B cell (primary cell): ENCODE data around the gene RABEP1.

ENCODE experiments used
- EZH2 ChIP-seq: IDR thresholded peaks from 2 replicates; pipeline ENCODE4 v1.6.1; 2012; ENCODE audit warnings: borderline replicate concordance, low read depth, mild to moderate bottlenecking, moderate library complexity, low read length; ENCODE audit not compliant: insufficient read depth, poor library complexity, severe bottlenecking
- TF ChIP-seq, protein P1 (sequence below): fragments of 200-600 bp; IDR thresholded peaks from one replicate; pipeline ENCODE4 v1.8.0; 2022; ENCODE audit warnings: antibody characterized with exemption, mild to moderate bottlenecking

GRCh38 chr17:5257124-5257523 is 25.0 kb upstream of the RABEP1 start:
- TF ChIP-seq, protein P1, sequence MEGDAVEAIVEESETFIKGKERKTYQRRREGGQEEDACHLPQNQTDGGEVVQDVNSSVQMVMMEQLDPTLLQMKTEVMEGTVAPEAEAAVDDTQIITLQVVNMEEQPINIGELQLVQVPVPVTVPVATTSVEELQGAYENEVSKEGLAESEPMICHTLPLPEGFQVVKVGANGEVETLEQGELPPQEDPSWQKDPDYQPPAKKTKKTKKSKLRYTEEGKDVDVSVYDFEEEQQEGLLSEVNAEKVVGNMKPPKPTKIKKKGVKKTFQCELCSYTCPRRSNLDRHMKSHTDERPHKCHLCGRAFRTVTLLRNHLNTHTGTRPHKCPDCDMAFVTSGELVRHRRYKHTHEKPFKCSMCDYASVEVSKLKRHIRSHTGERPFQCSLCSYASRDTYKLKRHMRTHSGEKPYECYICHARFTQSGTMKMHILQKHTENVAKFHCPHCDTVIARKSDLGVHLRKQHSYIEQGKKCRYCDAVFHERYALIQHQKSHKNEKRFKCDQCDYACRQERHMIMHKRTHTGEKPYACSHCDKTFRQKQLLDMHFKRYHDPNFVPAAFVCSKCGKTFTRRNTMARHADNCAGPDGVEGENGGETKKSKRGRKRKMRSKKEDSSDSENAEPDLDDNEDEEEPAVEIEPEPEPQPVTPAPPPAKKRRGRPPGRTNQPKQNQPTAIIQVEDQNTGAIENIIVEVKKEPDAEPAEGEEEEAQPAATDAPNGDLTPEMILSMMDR: no peak
- TF ChIP-seq EZH2: no peak
